ENCODE results near the gene SFT2D1.
A peak's percentile ranks its signal among the peaks of the same experiment; 100 is the strongest.
"Not testable (repeated sequence)": the region's sequence is repeated elsewhere in the genome, so short reads cannot be mapped to it uniquely, and the experiment has no call there.

The SFT2D1 gene

GRCh38 chr6:166353507-166353906 lies 11.2 kb upstream of the SFT2D1 start:
- no peak for ATAC-seq (replicated peaks)
- Mint-ChIP-seq H3K36me3 (peaks cover 3 to 6% of the 10 kb centered on the region in 2 donors), H3K9me3 (peaks cover 6 to 8% of the 10 kb centered on the region in 2 donors), H3K27ac (no peak overlapping the region), H3K27me3 (peaks cover 2 to 3% of the 10 kb centered on the region in 2 donors), H3K4me3 (no peak overlapping the region), H3K4me1 (peaks cover 8 to 11% of the 10 kb centered on the region in 2 donors)
- DNase-seq, result no peak

DNA sequence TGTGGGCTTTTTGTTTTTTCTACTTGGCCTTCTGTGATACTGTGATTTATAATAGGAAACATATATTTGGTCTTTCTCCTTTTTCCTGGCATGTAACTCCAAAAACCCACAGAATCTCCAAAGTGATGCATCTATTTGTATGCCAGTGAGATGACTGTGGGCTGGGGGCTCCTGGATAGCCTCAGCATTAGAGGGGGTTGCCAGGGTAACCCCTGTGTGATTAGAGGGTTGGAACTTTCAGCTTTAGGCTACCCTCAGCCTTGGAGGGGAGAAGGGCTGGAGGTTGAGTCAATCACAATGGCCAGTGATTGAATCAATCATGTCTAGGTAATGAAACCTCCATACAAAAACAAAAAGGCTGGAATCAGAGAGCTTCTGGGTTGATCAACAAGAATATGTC lies 10.6 kb upstream of the SFT2D1 start:
- H3K27me3 Mint-ChIP-seq, result no peaks in the 10 kb centered on the region
- ATAC-seq (replicated peaks), result no peak
- DNase-seq, result no peak
- H3K27ac Mint-ChIP-seq, result no peak overlapping the region
- H3K36me3 Mint-ChIP-seq, result peaks cover 3 to 4% of the 10 kb centered on the region in 2 donors
- H3K4me1 Mint-ChIP-seq, result peaks cover 6 to 11% of the 10 kb centered on the region in 2 donors
- H3K4me3 Mint-ChIP-seq, result no peak overlapping the region
- peaks cover 3 to 5% of the 10 kb centered on the region in 2 donors for H3K9me3 Mint-ChIP-seq

DNA sequence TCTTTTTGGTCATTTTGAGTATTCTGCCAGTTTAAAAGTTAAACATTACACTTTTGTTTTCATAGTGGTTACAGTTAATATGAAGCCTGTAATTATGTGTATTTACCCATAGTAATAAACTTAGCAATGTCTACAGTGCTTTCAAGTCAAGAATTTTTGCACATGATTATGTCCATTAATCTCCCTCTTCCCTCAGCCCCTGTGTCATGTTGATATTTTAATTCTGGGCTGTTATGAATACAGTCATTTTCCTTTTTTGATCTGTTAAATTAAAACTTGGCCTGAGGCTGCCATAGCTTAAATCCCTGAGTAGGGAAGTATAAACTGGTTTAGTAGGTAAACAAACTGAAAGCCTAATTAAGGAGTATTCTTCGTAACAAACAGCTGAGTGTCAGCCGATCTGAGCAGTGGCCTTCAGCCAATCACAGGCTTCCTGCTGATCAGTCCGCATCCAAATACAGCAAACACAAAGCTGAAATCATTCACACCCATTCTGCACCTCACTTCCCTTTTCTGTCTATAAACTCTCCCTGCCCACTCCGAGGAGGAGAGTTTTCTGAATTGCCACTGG lies 9.5 kb upstream of the SFT2D1 start:
- DNase-seq, result peak; percentile 37
- peak; percentile 100 for ATAC-seq (replicated peaks)
- H3K9me3 Mint-ChIP-seq, result peaks cover 3 to 5% of the 10 kb centered on the region in 2 donors
- peaks cover 3 to 4% of the 10 kb centered on the region in 2 donors for H3K36me3 Mint-ChIP-seq
- no peaks in the 10 kb centered on the region for H3K27me3 Mint-ChIP-seq
- peaks cover 7 to 21% of the 10 kb centered on the region in 2 donors for H3K4me1 Mint-ChIP-seq
- peak overlapping the region; percentile 74 to 77 for H3K4me3 Mint-ChIP-seq
- H3K27ac Mint-ChIP-seq, result peak overlapping the region; percentile 88

DNA sequence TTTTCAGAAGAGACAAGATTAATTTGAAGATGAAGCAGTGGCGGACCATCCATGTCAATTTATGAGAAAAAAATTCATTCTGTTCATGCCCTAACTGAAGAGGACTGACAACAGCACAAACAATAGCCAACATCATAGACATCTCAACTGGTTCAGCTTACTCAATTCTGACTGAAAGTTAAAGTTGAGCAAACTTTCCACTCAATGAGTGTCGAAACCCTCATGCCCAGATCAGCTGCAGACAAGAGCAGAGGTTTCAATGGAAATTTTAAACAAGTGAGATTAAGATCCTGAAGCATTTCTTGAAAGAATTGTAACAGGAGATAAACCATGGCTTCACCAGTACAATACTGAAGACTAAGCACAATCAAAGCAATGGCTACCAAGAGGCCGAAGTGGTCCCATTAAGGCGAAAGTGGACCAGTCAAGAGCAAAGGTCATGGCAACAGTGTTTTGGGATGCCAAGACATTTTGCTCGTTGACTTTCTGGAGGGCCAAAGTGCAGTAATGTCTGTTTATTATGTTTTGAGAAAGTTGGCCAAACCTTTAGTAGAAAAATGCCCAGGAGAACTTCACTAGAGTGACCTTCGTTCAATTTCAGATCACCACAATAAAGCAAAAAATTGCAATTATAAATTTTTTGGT lies 6.1 kb upstream of the SFT2D1 start:
- H3K4me3 Mint-ChIP-seq, result no peak overlapping the region
- peak overlapping the region; percentile 21 for H3K27ac Mint-ChIP-seq
- no peaks in the 10 kb centered on the region for H3K27me3 Mint-ChIP-seq
- H3K36me3 Mint-ChIP-seq, result peaks cover 3 to 4% of the 10 kb centered on the region in 2 donors
- DNase-seq, result no peak
- H3K9me3 Mint-ChIP-seq, result peaks cover 3 to 5% of the 10 kb centered on the region in 2 donors
- H3K4me1 Mint-ChIP-seq, result peaks cover 7 to 22% of the 10 kb centered on the region in 2 donors
- ATAC-seq (replicated peaks), result no peak

GRCh38 chr6:166346965-166347364 lies 4.6 kb upstream of the SFT2D1 start:
- ATAC-seq (replicated peaks) (no peak), DNase-seq (no peak)
- peaks cover 3 to 5% of the 10 kb centered on the region in 2 donors for H3K36me3 Mint-ChIP-seq
- no peaks in the 10 kb centered on the region for H3K27me3 Mint-ChIP-seq
- H3K4me1 Mint-ChIP-seq, result peaks cover 7 to 15% of the 10 kb centered on the region in 2 donors
- no peak overlapping the region for H3K4me3 Mint-ChIP-seq
- peaks cover 3 to 5% of the 10 kb centered on the region in 2 donors for H3K9me3 Mint-ChIP-seq
- no peak overlapping the region for H3K27ac Mint-ChIP-seq

- H3K27ac Mint-ChIP-seq, result no peak overlapping the region
- H3K27me3 Mint-ChIP-seq, result no peaks in the 10 kb centered on the region
- H3K36me3 Mint-ChIP-seq, result peaks cover 1 to 4% of the 10 kb centered on the region in 2 donors
- peaks cover 3% of the 10 kb centered on the region in 2 donors for H3K9me3 Mint-ChIP-seq
- DNase-seq (no peak), ATAC-seq (replicated peaks) (no peak)
- H3K4me1 Mint-ChIP-seq, result peaks cover 3 to 10% of the 10 kb centered on the region in 2 donors
- no peak overlapping the region for H3K4me3 Mint-ChIP-seq
These were observed 4.1 kb upstream of the SFT2D1 start for GRCh38 chr6:166346449-166346848.

- H3K36me3 Mint-ChIP-seq; H3K4me3 Mint-ChIP-seq; H3K27ac Mint-ChIP-seq; ATAC-seq (replicated peaks); H3K9me3 Mint-ChIP-seq; H3K27me3 Mint-ChIP-seq; DNase-seq: not testable (repeated sequence)
- peaks cover 3 to 10% of the 10 kb centered on the region in 2 donors for H3K4me1 Mint-ChIP-seq
These were observed 3.3 kb upstream of the SFT2D1 start for GRCh38 chr6:166345672-166346071.

- not testable (repeated sequence) for H3K36me3 Mint-ChIP-seq; DNase-seq; H3K9me3 Mint-ChIP-seq; H3K27ac Mint-ChIP-seq; H3K4me3 Mint-ChIP-seq; H3K27me3 Mint-ChIP-seq; ATAC-seq (replicated peaks)
- H3K4me1 Mint-ChIP-seq, result peaks cover 3 to 10% of the 10 kb centered on the region in 2 donors
These were observed 2.6 kb upstream of the SFT2D1 start for GRCh38 chr6:166344921-166345320.

- H3K27me3 Mint-ChIP-seq, result no peaks in the 10 kb centered on the region
- DNase-seq (no peak), ATAC-seq (replicated peaks) (no peak)
- no peaks in the 10 kb centered on the region for H3K9me3 Mint-ChIP-seq
- H3K4me3 Mint-ChIP-seq, result no peak overlapping the region
- H3K4me1 Mint-ChIP-seq, result peaks cover 3 to 10% of the 10 kb centered on the region in 2 donors
- H3K36me3 Mint-ChIP-seq, result peaks cover 1 to 4% of the 10 kb centered on the region in 2 donors
- H3K27ac Mint-ChIP-seq, result no peak overlapping the region
These were observed 1.9 kb upstream of the SFT2D1 start for GRCh38 chr6:166344240-166344639.

- Mint-ChIP-seq H3K4me3 (peak overlapping the region; percentile 86 to 87), H3K9me3 (no peaks in the 10 kb centered on the region), H3K27me3 (no peaks in the 10 kb centered on the region), H3K27ac (peak overlapping the region; percentile 98), H3K4me1 (peaks cover 6 to 10% of the 10 kb centered on the region in 2 donors), H3K36me3 (peaks cover 4 to 5% of the 10 kb centered on the region in 2 donors)
- ATAC-seq (replicated peaks) (peak; percentile 54 to 62), DNase-seq (no peak)
These were observed 774 bp upstream of the SFT2D1 start for GRCh38 chr6:166343150-166343487.

GRCh38 chr6:166341977-166342348 lies 382 bp downstream of the SFT2D1 start:
- peaks cover 10 to 12% of the 10 kb centered on the region in 2 donors for H3K36me3 Mint-ChIP-seq
- H3K4me1 Mint-ChIP-seq, result peaks cover 9 to 10% of the 10 kb centered on the region in 2 donors
- H3K9me3 Mint-ChIP-seq, result no peaks in the 10 kb centered on the region
- H3K4me3 Mint-ChIP-seq, result peak overlapping the region; percentile 86 to 87
- no peak for DNase-seq
- peak overlapping the region; percentile 98 for H3K27ac Mint-ChIP-seq
- H3K27me3 Mint-ChIP-seq, result no peaks in the 10 kb centered on the region
- peak; percentile 18 to 25 for ATAC-seq (replicated peaks)

GRCh38 chr6:166341464-166341863 lies 881 bp downstream of the SFT2D1 start:
- peak overlapping the region; percentile 98 for H3K27ac Mint-ChIP-seq
- no peaks in the 10 kb centered on the region for H3K27me3 Mint-ChIP-seq
- peaks cover 12 to 15% of the 10 kb centered on the region in 2 donors for H3K4me1 Mint-ChIP-seq
- peak overlapping the region; percentile 86 to 87 for H3K4me3 Mint-ChIP-seq
- ATAC-seq (replicated peaks) (peak; percentile 21 to 45), DNase-seq (no peak)
- H3K9me3 Mint-ChIP-seq, result no peaks in the 10 kb centered on the region
- peaks cover 13 to 17% of the 10 kb centered on the region in 2 donors for H3K36me3 Mint-ChIP-seq

DNA sequence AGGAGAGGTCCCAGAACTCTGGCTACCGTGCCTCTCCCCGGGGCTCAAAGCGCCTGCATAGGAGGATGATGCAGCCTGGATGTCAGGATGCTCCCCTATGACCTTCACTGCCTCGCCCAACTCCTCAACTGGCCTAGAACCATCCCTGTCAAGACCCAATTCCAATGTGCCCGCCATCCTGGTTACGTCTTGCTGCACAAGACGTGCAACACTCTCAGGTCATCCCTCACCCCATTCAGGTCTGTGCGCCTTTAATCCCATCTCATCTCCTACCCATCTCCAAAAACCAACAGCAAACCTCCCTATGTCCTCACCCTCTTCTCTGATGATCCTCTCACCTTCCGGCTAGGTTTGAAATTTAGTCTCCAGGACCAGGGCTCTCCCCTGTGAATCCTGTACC lies 3.5 kb downstream of the SFT2D1 start:
- Mint-ChIP-seq H3K4me3 (no peak overlapping the region), H3K4me1 (peaks cover 29 to 33% of the 10 kb centered on the region in 2 donors), H3K9me3 (peaks cover under 1 to 2% of the 10 kb centered on the region in 2 donors), H3K27me3 (no peaks in the 10 kb centered on the region), H3K27ac (no peak overlapping the region), H3K36me3 (peaks cover 27 to 34% of the 10 kb centered on the region in 2 donors)
- DNase-seq (no peak), ATAC-seq (replicated peaks) (no peak)

DNA sequence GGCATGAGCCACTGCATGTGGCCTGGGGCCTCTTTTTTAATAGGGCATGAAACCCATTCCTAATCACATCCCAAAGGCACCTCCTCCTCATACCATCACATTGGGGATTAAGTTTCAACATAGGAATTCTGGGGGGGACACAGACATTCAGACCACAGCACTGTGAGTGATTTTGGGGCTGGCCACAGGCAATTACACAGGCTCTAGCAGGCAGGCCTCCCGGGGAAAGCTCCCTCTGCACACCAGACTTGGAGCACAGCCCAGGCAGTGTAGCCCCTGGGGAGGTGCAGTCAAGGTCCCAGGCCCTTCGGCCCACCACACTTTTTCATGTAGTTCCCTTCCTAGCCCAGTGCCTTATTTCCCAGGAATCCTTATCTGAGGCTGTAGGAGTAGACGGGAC lies 5.5 kb downstream of the SFT2D1 start:
- ATAC-seq (replicated peaks), result no peak
- Mint-ChIP-seq H3K4me3 (peak overlapping the region in 1 of 2 donors; percentile 30), H3K9me3 (peaks cover 6% of the 10 kb centered on the region in 2 donors)

More for the DNA sequence above, 5.5 kb downstream of the SFT2D1 start:
- Mint-ChIP-seq H3K4me1 (peaks cover 45 to 51% of the 10 kb centered on the region in 2 donors), H3K36me3 (peaks cover 39 to 48% of the 10 kb centered on the region in 2 donors), H3K27me3 (no peaks in the 10 kb centered on the region), H3K27ac (peak overlapping the region; percentile 92)
- DNase-seq, result no peak

Data from stimulated activated naive B cell treated with anti-CD40 and anti-IgM and Interleukin-4, amounts not matched to agents 10 μg/mL and 1 μg/mL and 100 μg/mL, for 72 hours (primary cell).